Liver (tissue), 9 donors: Measurements from ENCODE around the gene UBD. TPM values are rescaled to one million over a fixed set of nuclear protein-coding genes. Genes with fewer than 3 reads are reported as not detected.

Experiments
- DNase-seq: peaks from one replicate; pipeline ENCODE4 v3.0.0-alpha.2; 2017; ENCODE audit warnings: low spot score
- H3K27ac ChIP-seq, 2 donors: one replicate each; pipeline ENCODE4 v1.7.0; 2013; ENCODE audit warnings: inconsistent platforms in 2 of 2, low read length in 2 of 2, control low read depth in 1 of 2, low read depth in 1 of 2, mild to moderate bottlenecking in 1 of 2
- H3K27me3 ChIP-seq, 4 donors: one replicate each; pipeline versions ENCODE4 v1.6.1 to v1.7.0; 2013; ENCODE audit warnings: low read length in 3 of 4, inconsistent platforms in 1 of 4, mild to moderate bottlenecking in 1 of 4, moderate library complexity in 1 of 4; ENCODE audit not compliant: control insufficient read depth in 4 of 4, insufficient read depth in 4 of 4
- H3K36me3 ChIP-seq, 4 donors: one replicate each; pipeline versions ENCODE4 v1.6.1 to v1.7.0; 2013; ENCODE audit warnings: low read length in 3 of 4, mild to moderate bottlenecking in 3 of 4, low read depth in 1 of 4, moderate library complexity in 1 of 4; ENCODE audit not compliant: control insufficient read depth in 4 of 4, insufficient read depth in 3 of 4
- H3K4me1 ChIP-seq, 4 donors: one replicate each; pipeline versions ENCODE4 v1.6.1 to v1.7.0; 2013; ENCODE audit warnings: low read length in 3 of 4, mild to moderate bottlenecking in 3 of 4, moderate library complexity in 1 of 4; ENCODE audit not compliant: control insufficient read depth in 4 of 4, insufficient read depth in 4 of 4
- H3K4me3 ChIP-seq, 3 donors: one replicate each; pipeline versions ENCODE4 v1.6.1 to v1.7.0; 2013; ENCODE audit warnings: low read length in 3 of 3, control low read depth in 1 of 3, low read depth in 1 of 3, mild to moderate bottlenecking in 1 of 3
- H3K9ac ChIP-seq, 2 donors: one replicate each; pipeline ENCODE4 v1.7.0; 2013; ENCODE audit warnings: low read length in 2 of 2, mild to moderate bottlenecking in 2 of 2, moderate library complexity in 2 of 2, control low read depth in 1 of 2, low read depth in 1 of 2
- H3K9me3 ChIP-seq, 4 donors: one replicate each; pipeline versions ENCODE4 v1.6.1 to v1.7.0; 2013; ENCODE audit warnings: low read length in 3 of 4; ENCODE audit not compliant: control insufficient read depth in 4 of 4
- CTCF ChIP-seq: fragments of 150-350 bp; IDR thresholded peaks from 2 replicates; pipeline ENCODE4 v1.5.1; 2017; ENCODE audit warnings: improper control_type of control experiment, low read depth, low read length; ENCODE audit not compliant: missing input control
- EGR1 ChIP-seq, 2 donors: IDR thresholded peaks; 2 replicates each; pipeline ENCODE4 v1.6.1; 2016 to 2018; ENCODE audit warnings: antibody characterized with exemption in 2 of 2, low read depth in 2 of 2
- FOXA1 ChIP-seq: IDR thresholded peaks from 2 replicates; pipeline ENCODE4 v1.6.1; 2016; ENCODE audit warnings: antibody characterized with exemption
- FOXA2 ChIP-seq: IDR thresholded peaks from 2 replicates; pipeline ENCODE4 v1.6.1; 2016; ENCODE audit warnings: antibody characterized with exemption
- GABPA ChIP-seq, 2 donors: IDR thresholded peaks in 1 of 2; conservative IDR thresholded peaks in 1 of 2; 2 replicates each; pipeline ENCODE4 v1.6.1; 2016; ENCODE audit warnings: antibody characterized with exemption in 2 of 2, mild to moderate bottlenecking in 1 of 2, moderate library complexity in 1 of 2
- HNF4A ChIP-seq, 2 donors: conservative IDR thresholded peaks; 2 replicates each; pipeline ENCODE4 v1.6.1; 2016; ENCODE audit warnings: antibody characterized with exemption in 2 of 2, mild to moderate bottlenecking in 2 of 2
- HNF4G ChIP-seq: IDR thresholded peaks from 2 replicates; pipeline ENCODE4 v1.6.1; 2016; ENCODE audit warnings: antibody characterized with exemption
- JUND ChIP-seq, 2 donors: IDR thresholded peaks; 2 replicates each; pipeline ENCODE4 v1.6.1; 2016; ENCODE audit warnings: antibody characterized with exemption in 2 of 2
- NR2F2 ChIP-seq: IDR thresholded peaks from 2 replicates; pipeline ENCODE4 v1.6.1; 2016; ENCODE audit warnings: antibody characterized with exemption
- RAD21 ChIP-seq, 2 donors: IDR thresholded peaks; 2 replicates each; pipeline ENCODE4 v1.6.1; 2016; ENCODE audit warnings: antibody characterized with exemption in 2 of 2, mild to moderate bottlenecking in 2 of 2
- RXRA ChIP-seq, 2 donors: IDR thresholded peaks; 2 replicates each; pipeline ENCODE4 v1.6.1; 2017 to 2018; ENCODE audit warnings: antibody characterized with exemption in 2 of 2, mild to moderate bottlenecking in 1 of 2
- SP1 ChIP-seq: IDR thresholded peaks from 2 replicates; pipeline ENCODE4 v1.6.1; 2018; ENCODE audit warnings: antibody characterized with exemption, mild to moderate bottlenecking
- TAF1 ChIP-seq: conservative IDR thresholded peaks from 2 replicates; pipeline ENCODE4 v1.6.1; 2016; ENCODE audit warnings: antibody characterized with exemption, mild to moderate bottlenecking
- YY1 ChIP-seq: IDR thresholded peaks from 2 replicates; pipeline ENCODE4 v1.6.1; 2016; ENCODE audit warnings: antibody characterized with exemption, mild to moderate bottlenecking
- polyA plus RNA-seq, 2 donors: library from polyadenylated mRNA; stranded (reverse) in 1 of 2; unstranded in 1 of 2; fragments of 200-250 nt in 1 of 2; fragments of >200 nt in 1 of 2; fragmentation: Nextera tagmentation in 1 of 2; extraction: Ambion mirVana in 1 of 2; gene quantifications; one replicate each; pipeline versions ENCODE4 v1.2.1 to v1.2.3, GENCODE V29; 2013 to 2015
- total RNA-seq, 2 donors: library from RNA; depleted of rRNA; stranded (reverse); fragments of >200 nt; gene quantifications; one replicate each; pipeline ENCODE4 v1.2.3, GENCODE V29; 2014
- TF ChIP-seq, protein P1 (sequence below): IDR thresholded peaks from 2 replicates; pipeline ENCODE4 v1.6.1; 2016; ENCODE audit warnings: antibody characterized with exemption
- TF ChIP-seq, protein P2 (sequence below): IDR thresholded peaks from 2 replicates; pipeline ENCODE4 v1.6.1; 2016; ENCODE audit warnings: antibody characterized with exemption
- TF ChIP-seq, protein P3 (sequence below): IDR thresholded peaks from 2 replicates; pipeline ENCODE4 v1.6.1; 2016; ENCODE audit warnings: antibody characterized with exemption, mild to moderate bottlenecking
- TF ChIP-seq, protein P4 (sequence below): IDR thresholded peaks from 2 replicates; pipeline ENCODE4 v1.6.1; 2016; ENCODE audit warnings: antibody characterized with exemption
- donor health status: healthy.
- donor health status: healthy.
- donor health status: healthy.
- donor health status: healthy.
- donor health status: healthy.

UBD gene
- total and polyA plus RNA-seq, 4 donors = 7.0 to 35.1 (median 28.1) TPM

DNA sequence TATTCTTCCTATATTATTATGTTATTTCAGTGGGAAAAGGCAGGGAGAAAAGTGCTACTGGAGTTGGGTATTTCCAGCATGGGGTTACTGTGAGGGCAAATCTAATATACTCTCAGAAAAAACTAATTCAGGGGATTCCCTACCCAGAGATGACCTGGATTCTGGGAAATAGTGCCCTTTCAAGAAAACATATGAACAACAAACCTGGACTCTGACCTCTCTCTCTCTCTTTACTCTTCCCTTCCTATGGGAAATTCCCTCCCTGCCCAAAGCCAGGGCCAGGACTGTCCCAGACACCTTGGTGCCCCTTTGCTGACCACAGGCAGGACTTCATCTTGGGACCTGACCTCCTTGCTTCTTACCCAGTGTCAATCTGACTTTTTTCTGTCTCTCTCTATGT is 1.6 kb upstream of the UBD start:
- DNase-seq = no peak

More for the DNA sequence above, 1.6 kb upstream of the UBD start:
- no peak overlapping the region for H3K9ac ChIP-seq
- H3K36me3 ChIP-seq = peaks cover 0 to 1% (median 0%) of the 10 kb centered on the region in 4 donors
- no peaks in the 10 kb centered on the region for H3K9me3 ChIP-seq
- H3K4me1 ChIP-seq = peaks cover 0 to 12% (median 6%) of the 10 kb centered on the region in 4 donors
- no peak overlapping the region for H3K27ac ChIP-seq
- no peak overlapping the region for H3K4me3 ChIP-seq
- peak; percentile 35 to 73 for TF ChIP-seq HNF4A (conservative IDR thresholded peaks at IDR 0.05)
- no peak for TF ChIP-seq FOXA2
- TF ChIP-seq, protein P1, sequence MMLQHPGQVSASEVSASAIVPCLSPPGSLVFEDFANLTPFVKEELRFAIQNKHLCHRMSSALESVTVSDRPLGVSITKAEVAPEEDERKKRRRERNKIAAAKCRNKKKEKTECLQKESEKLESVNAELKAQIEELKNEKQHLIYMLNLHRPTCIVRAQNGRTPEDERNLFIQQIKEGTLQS = no peak
- TF ChIP-seq FOXA1 = no peak
- TF ChIP-seq RXRA (IDR thresholded peaks at IDR 0.05) = peak in 1 of 2 donors; percentile 55
- no peak for TF ChIP-seq NR2F2
- TF ChIP-seq YY1 = no peak
- no peak for TF ChIP-seq RAD21 (IDR thresholded peaks at IDR 0.05)
- TF ChIP-seq TAF1 = no peak
- no peak for TF ChIP-seq CTCF
- TF ChIP-seq, protein P2, sequence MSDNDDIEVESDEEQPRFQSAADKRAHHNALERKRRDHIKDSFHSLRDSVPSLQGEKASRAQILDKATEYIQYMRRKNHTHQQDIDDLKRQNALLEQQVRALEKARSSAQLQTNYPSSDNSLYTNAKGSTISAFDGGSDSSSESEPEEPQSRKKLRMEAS = no peak
- TF ChIP-seq, protein P3, sequence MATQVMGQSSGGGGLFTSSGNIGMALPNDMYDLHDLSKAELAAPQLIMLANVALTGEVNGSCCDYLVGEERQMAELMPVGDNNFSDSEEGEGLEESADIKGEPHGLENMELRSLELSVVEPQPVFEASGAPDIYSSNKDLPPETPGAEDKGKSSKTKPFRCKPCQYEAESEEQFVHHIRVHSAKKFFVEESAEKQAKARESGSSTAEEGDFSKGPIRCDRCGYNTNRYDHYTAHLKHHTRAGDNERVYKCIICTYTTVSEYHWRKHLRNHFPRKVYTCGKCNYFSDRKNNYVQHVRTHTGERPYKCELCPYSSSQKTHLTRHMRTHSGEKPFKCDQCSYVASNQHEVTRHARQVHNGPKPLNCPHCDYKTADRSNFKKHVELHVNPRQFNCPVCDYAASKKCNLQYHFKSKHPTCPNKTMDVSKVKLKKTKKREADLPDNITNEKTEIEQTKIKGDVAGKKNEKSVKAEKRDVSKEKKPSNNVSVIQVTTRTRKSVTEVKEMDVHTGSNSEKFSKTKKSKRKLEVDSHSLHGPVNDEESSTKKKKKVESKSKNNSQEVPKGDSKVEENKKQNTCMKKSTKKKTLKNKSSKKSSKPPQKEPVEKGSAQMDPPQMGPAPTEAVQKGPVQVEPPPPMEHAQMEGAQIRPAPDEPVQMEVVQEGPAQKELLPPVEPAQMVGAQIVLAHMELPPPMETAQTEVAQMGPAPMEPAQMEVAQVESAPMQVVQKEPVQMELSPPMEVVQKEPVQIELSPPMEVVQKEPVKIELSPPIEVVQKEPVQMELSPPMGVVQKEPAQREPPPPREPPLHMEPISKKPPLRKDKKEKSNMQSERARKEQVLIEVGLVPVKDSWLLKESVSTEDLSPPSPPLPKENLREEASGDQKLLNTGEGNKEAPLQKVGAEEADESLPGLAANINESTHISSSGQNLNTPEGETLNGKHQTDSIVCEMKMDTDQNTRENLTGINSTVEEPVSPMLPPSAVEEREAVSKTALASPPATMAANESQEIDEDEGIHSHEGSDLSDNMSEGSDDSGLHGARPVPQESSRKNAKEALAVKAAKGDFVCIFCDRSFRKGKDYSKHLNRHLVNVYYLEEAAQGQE = no peak
- no peak for TF ChIP-seq HNF4G
- TF ChIP-seq EGR1 (IDR thresholded peaks at IDR 0.05; ENCODE audit: low read depth in 2 of 2) = no peak
- no peak for TF ChIP-seq JUND (IDR thresholded peaks at IDR 0.05)
- no peak for TF ChIP-seq GABPA (IDR thresholded peaks at IDR 0.05 in 1 of 2, conservative IDR thresholded peaks at IDR 0.05 in 1 of 2)
- peak; percentile 51 for TF ChIP-seq SP1
- TF ChIP-seq, protein P4, sequence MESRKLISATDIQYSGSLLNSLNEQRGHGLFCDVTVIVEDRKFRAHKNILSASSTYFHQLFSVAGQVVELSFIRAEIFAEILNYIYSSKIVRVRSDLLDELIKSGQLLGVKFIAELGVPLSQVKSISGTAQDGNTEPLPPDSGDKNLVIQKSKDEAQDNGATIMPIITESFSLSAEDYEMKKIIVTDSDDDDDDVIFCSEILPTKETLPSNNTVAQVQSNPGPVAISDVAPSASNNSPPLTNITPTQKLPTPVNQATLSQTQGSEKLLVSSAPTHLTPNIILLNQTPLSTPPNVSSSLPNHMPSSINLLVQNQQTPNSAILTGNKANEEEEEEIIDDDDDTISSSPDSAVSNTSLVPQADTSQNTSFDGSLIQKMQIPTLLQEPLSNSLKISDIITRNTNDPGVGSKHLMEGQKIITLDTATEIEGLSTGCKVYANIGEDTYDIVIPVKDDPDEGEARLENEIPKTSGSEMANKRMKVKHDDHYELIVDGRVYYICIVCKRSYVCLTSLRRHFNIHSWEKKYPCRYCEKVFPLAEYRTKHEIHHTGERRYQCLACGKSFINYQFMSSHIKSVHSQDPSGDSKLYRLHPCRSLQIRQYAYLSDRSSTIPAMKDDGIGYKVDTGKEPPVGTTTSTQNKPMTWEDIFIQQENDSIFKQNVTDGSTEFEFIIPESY = no peak
- peaks cover 0 to 5% (median 0%) of the 10 kb centered on the region in 4 donors for H3K27me3 ChIP-seq
